MM.1S (cell line): Measurements from ENCODE around the gene NDUFS8.

Source experiments
- DNase-seq: peaks from one replicate; pipeline ENCODE4 v3.0.0-alpha.2; 2015
- H2AFZ ChIP-seq: fragments of 300-600 bp; sonication (generic); 2 replicates; pipeline ENCODE4 v1.6.0; 2016; ENCODE audit warnings: antibody characterized with exemption, low read length
- H3F3A ChIP-seq: fragments of 300-600 bp; sonication (generic); 2 replicates; pipeline ENCODE4 v1.6.1; 2016; ENCODE audit warnings: mild to moderate bottlenecking, antibody characterized with exemption, low read length, moderate library complexity, mixed read lengths; ENCODE audit not compliant: insufficient read depth
- H3K27ac ChIP-seq: fragments of 300-600 bp; sonication (generic); 2 replicates; pipeline ENCODE4 v1.5.1; 2016; ENCODE audit warnings: mild to moderate bottlenecking, low read length
- H3K27me3 ChIP-seq: fragments of 300-600 bp; sonication (generic); replicated peaks from 2 replicates; pipeline ENCODE4 v1.6.0; 2016; ENCODE audit warnings: low read length; ENCODE audit not compliant: insufficient read depth
- H3K36me3 ChIP-seq: fragments of 300-600 bp; sonication (generic); replicated peaks from 2 replicates; pipeline ENCODE4 v1.6.1; 2016; ENCODE audit warnings: mild to moderate bottlenecking, low read length, mixed read lengths; ENCODE audit not compliant: insufficient read depth
- H3K4me1 ChIP-seq: fragments of 300-600 bp; sonication (generic); 2 replicates; pipeline ENCODE4 v1.6.1; 2016; ENCODE audit warnings: low read length, mixed read lengths
- H3K4me2 ChIP-seq: fragments of 300-600 bp; sonication (generic); 2 replicates; pipeline ENCODE4 v1.6.0; 2016; ENCODE audit warnings: low read depth, low read length
- H3K4me3 ChIP-seq: fragments of 300-600 bp; sonication (generic); 2 replicates; pipeline ENCODE4 v1.5.1; 2016; ENCODE audit warnings: low read length, mixed read lengths
- H3K79me2 ChIP-seq: fragments of 300-600 bp; sonication (generic); 2 replicates; pipeline ENCODE4 v1.6.1; 2016; ENCODE audit warnings: mixed run types, low read length, mixed read lengths
- H3K9ac ChIP-seq: fragments of 300-600 bp; sonication (generic); 2 replicates; pipeline ENCODE4 v1.6.1; 2016; ENCODE audit warnings: low read length, mixed read lengths
- H3K9me2 ChIP-seq: fragments of 300-600 bp; sonication (generic); replicated peaks from 2 replicates; pipeline ENCODE4 v1.6.1; 2016; ENCODE audit warnings: mild to moderate bottlenecking, low read length, mixed read lengths; ENCODE audit not compliant: insufficient read depth
- H3K9me3 ChIP-seq: fragments of 300-600 bp; sonication (generic); replicated peaks from 2 replicates; pipeline ENCODE4 v1.6.1; 2016; ENCODE audit warnings: mild to moderate bottlenecking, low read length, mixed read lengths; ENCODE audit not compliant: insufficient read depth
- H4K20me1 ChIP-seq: fragments of 300-600 bp; sonication (generic); 2 replicates; pipeline ENCODE4 v1.6.1; 2016; ENCODE audit warnings: mild to moderate bottlenecking, low read length, moderate library complexity, mixed read lengths; ENCODE audit not compliant: insufficient read depth
- CTCF ChIP-seq: fragments of 300-600 bp; sonication (generic); IDR thresholded peaks from 2 replicates; pipeline ENCODE4 v1.5.1; 2016; ENCODE audit warnings: antibody characterized with exemption, low read length, mixed read lengths
- EZH2 ChIP-seq: fragments of 300-600 bp; sonication (generic); optimal IDR thresholded peaks from 2 replicates; pipeline ENCODE3; 2017; ENCODE audit warnings: low read depth, mild to moderate bottlenecking, antibody characterized with exemption, low read length, mixed read lengths
- EZH2phosphoT487 ChIP-seq: fragments of 300-600 bp; sonication (generic); IDR thresholded peaks from 2 replicates; pipeline ENCODE4 v1.6.1; 2018; ENCODE audit warnings: antibody characterized with exemption, low read length

Gene NDUFS8

GRCh38 chr11:68015467-68015866, 15.0 kb upstream of the NDUFS8 start:
- no peak overlapping the region for H3K9ac ChIP-seq

GRCh38 chr11:68016161-68016903, 14.1 kb upstream of the NDUFS8 start:
- Histone ChIP-seq H3K4me1 (peaks cover 31% of the 10 kb centered on the region), H3K27me3 (no peaks in the 10 kb centered on the region), H3F3A (peaks cover 8% of the 10 kb centered on the region; the same call in 1 of the 2 replicates), H2AFZ (no peak overlapping the region), H3K9me2 (no peaks in the 10 kb centered on the region), H3K36me3 (no peaks in the 10 kb centered on the region), H3K4me3 (no peak overlapping the region), H4K20me1 (no peaks in the 10 kb centered on the region), H3K9ac (no peak overlapping the region), H3K9me3 (no peaks in the 10 kb centered on the region), H3K27ac (no peak overlapping the region), H3K79me2 (no peaks in the 10 kb centered on the region), H3K4me2 (no peak overlapping the region)
- no peak for DNase-seq
- TF ChIP-seq EZH2 (no peak), EZH2phosphoT487 (no peak), CTCF (no peak)

More at GRCh38 chr11:68015467-68015866, 15.0 kb upstream of the NDUFS8 start:
- Histone ChIP-seq H3K4me2 (no peak overlapping the region), H3K9me3 (no peaks in the 10 kb centered on the region), H3K4me3 (no peak overlapping the region), H3K27ac (no peak overlapping the region), H3K4me1 (peaks cover 25% of the 10 kb centered on the region), H3K27me3 (no peaks in the 10 kb centered on the region), H4K20me1 (no peaks in the 10 kb centered on the region), H3F3A (peaks cover 8% of the 10 kb centered on the region; the same call in 1 of the 2 replicates), H3K9me2 (no peaks in the 10 kb centered on the region), H2AFZ (no peak overlapping the region), H3K36me3 (no peaks in the 10 kb centered on the region), H3K79me2 (no peaks in the 10 kb centered on the region)
- TF ChIP-seq EZH2phosphoT487 (no peak), CTCF (no peak), EZH2 (no peak)
- no peak for DNase-seq

DNA sequence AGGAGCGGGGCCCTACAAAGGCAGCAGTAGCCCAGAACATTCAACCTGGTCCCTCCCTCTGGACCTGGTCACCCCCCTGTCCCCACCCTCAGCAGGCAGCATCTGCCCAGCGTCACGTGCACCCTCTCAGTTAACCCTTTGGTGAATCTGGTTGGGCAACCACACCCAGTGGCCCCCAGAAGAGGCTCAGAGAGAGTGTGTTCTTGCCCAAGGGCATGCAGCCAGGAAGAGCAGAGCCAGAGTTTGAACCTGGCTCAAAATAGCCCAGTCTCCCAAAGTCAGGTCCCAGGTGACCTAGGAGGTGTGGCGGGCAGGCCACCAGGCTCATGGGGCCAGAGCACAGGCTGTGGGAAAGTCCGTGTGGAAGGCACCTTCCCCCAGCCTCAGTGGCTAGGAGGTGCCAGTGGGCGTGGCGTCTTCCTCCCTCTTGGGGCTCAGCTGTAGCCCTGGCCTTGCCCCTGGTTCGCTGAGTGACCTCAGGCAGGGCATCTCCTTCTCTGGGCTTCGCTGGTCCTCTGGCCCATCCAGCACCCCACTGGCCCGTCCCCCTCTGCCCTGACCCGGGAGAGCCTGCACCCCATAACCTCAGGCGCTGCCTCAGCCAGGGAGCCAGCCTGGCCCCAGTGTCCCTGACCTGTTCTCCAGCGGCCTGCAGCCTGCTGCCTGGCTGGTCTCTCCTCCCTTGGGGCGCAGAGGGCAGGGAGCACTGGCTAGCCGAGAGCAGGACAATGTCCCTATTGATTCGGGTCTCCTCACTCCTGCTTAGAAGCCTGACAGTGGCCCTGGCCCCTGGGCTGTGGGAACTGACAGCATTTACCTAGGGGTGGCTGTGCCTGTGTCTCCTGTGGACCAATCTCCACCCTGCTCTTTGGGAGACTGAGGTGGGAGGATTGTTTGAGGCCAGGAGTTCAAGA, 13.3 kb upstream of the NDUFS8 start:
- no peaks in the 10 kb centered on the region for H3K9me2 ChIP-seq
- no peaks in the 10 kb centered on the region for H3K79me2 ChIP-seq
- H3K4me3 ChIP-seq, result no peak overlapping the region
- peaks cover 8% of the 10 kb centered on the region; the same call in 1 of the 2 replicates for H3F3A ChIP-seq
- H3K4me2 ChIP-seq, result no peak overlapping the region
- H3K36me3 ChIP-seq, result no peaks in the 10 kb centered on the region
- H3K27ac ChIP-seq, result no peak overlapping the region
- H3K27me3 ChIP-seq, result no peaks in the 10 kb centered on the region
- H3K9me3 ChIP-seq, result no peaks in the 10 kb centered on the region
- peaks cover 29% of the 10 kb centered on the region for H3K4me1 ChIP-seq
- H4K20me1 ChIP-seq, result no peaks in the 10 kb centered on the region
- no peak for DNase-seq
- TF ChIP-seq CTCF (no peak), EZH2phosphoT487 (no peak), EZH2 (no peak)
- H2AFZ ChIP-seq, result no peak overlapping the region
- no peak overlapping the region for H3K9ac ChIP-seq
